Endothelial cell (in vitro differentiated cells): Measurements from ENCODE around the gene KCNJ11. TPM values are rescaled to one million over a fixed set of nuclear protein-coding genes. Genes with fewer than 3 reads are reported as not detected.
A peak's percentile ranks its signal among the peaks of the same experiment; 100 is the strongest.

ENCODE experiments used
- DNase-seq: peaks from one replicate; pipeline ENCODE4 v3.0.0; 2021; ENCODE audit warnings: low spot score
- H3K27ac Mint-ChIP-seq: one replicate; pipeline ENCODE4 v1.8.0; 2021; ENCODE audit warnings: mixed read lengths, inconsistent platforms; ENCODE audit not compliant: unreplicated experiment
- H3K27me3 Mint-ChIP-seq: one replicate; pipeline ENCODE4 v1.8.0; 2021; ENCODE audit warnings: mild to moderate bottlenecking, moderate library complexity, mixed read lengths, inconsistent platforms; ENCODE audit not compliant: unreplicated experiment
- H3K36me3 Mint-ChIP-seq: one replicate; pipeline ENCODE4 v1.8.0; 2021; ENCODE audit warnings: mild to moderate bottlenecking, low read depth, mixed read lengths, inconsistent platforms; ENCODE audit not compliant: unreplicated experiment
- H3K4me1 Mint-ChIP-seq: one replicate; pipeline ENCODE4 v1.8.0; 2021; ENCODE audit warnings: mild to moderate bottlenecking, mixed read lengths, inconsistent platforms; ENCODE audit not compliant: unreplicated experiment
- H3K4me3 Mint-ChIP-seq: one replicate; pipeline ENCODE4 v1.8.0; 2021; ENCODE audit warnings: mild to moderate bottlenecking, mixed read lengths, inconsistent platforms; ENCODE audit not compliant: unreplicated experiment
- H3K9me3 Mint-ChIP-seq: one replicate; pipeline ENCODE4 v1.8.0; 2021; ENCODE audit warnings: mixed read lengths, inconsistent platforms; ENCODE audit not compliant: unreplicated experiment
- long read RNA-seq: library from polyadenylated mRNA; unstranded; transcript quantifications from one replicate; pipeline ENCODE4 v2.0.0, GENCODE V29; 2020; ENCODE audit not compliant: unreplicated experiment
- total RNA-seq: library from RNA; stranded (reverse); fragmentation: NEBNext Ultra II Directional; extraction: Animal tissue kit (Norgen Biotek cat#: 25700); gene quantifications from one replicate; pipeline ENCODE4 v1.2.1, GENCODE V29; 2021; ENCODE audit not compliant: unreplicated experiment
- TF ChIP-seq, protein P1 (sequence below): fragments of 200-600 bp; sonication (generic); IDR thresholded peaks from one replicate; pipeline ENCODE4 v1.5.0; 2021; ENCODE audit warnings: antibody characterized with exemption; ENCODE audit not compliant: unreplicated experiment

The KCNJ11 gene
- total RNA-seq = 0.46 TPM
- long read RNA-seq = 0 reads

DNA sequence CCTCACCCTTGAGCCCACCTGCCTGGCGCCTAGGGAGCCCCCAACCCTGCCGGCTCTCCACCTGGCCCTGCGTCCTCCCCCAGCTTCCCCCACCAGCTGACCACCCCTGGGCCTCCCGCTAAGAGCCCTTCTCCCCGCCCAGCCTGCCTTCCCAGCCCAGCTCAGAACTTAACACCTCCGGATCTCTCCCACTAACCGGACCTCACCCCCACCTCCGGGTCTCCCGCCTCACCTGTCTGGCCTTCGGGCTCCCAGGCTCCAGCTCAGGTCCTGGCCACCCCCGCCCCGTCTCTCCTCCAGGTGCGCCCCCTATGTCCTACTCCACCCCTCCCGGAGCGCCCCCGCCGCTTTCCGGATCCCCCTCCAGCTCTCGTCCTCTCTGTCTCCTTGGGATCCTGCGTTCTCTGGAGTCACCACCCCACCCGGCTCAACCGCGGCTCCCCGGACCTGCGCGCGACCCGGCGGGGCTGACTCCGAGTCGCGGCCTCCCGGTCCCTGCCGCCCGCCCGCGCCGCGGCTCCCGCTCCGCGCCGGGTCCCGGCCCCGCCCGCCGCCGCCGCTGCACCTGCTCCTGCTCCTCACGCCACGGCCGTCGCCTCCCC is at the start of gene KCNJ11:
Gene KCNJ11 (minus strand): TSS at position 51 of the 602 bp plus-strand sequence. CDS start 568 bp downstream, outside the sequence.
- TF ChIP-seq, protein P1, sequence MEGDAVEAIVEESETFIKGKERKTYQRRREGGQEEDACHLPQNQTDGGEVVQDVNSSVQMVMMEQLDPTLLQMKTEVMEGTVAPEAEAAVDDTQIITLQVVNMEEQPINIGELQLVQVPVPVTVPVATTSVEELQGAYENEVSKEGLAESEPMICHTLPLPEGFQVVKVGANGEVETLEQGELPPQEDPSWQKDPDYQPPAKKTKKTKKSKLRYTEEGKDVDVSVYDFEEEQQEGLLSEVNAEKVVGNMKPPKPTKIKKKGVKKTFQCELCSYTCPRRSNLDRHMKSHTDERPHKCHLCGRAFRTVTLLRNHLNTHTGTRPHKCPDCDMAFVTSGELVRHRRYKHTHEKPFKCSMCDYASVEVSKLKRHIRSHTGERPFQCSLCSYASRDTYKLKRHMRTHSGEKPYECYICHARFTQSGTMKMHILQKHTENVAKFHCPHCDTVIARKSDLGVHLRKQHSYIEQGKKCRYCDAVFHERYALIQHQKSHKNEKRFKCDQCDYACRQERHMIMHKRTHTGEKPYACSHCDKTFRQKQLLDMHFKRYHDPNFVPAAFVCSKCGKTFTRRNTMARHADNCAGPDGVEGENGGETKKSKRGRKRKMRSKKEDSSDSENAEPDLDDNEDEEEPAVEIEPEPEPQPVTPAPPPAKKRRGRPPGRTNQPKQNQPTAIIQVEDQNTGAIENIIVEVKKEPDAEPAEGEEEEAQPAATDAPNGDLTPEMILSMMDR = no peak
- no peaks in the 10 kb centered on the region for H3K4me1 Mint-ChIP-seq
- peak within 1 kb of the TSS; percentile 56 for H3K4me3 Mint-ChIP-seq
- no peak for DNase-seq
- H3K9me3 Mint-ChIP-seq = no peaks in the 10 kb centered on the region
- H3K36me3 Mint-ChIP-seq = no peaks in the 10 kb centered on the region
- peaks cover 14% of the 10 kb centered on the region for H3K27me3 Mint-ChIP-seq
- no peak within 1 kb of the TSS for H3K27ac Mint-ChIP-seq

DNA sequence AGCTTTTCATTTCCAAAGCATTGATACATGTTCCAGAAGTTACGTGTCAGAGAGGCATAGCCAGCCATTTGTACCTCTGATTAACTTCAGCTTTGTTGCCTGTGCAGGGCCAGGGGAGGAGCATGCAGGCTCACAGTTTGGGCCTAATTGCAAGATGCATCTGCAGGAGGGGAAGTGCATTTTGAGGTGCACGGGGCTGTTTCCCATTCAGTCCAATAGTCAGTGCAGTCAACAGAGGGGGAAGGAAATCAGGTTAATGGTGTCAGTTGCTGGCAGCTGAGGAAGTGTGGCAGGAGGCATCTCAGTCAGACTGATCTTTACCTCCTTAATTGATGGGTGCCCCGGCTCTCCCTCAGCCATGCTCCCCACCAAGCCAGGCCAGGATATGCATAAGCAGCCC is 48.9 kb upstream of the KCNJ11 start:
- H3K4me3 Mint-ChIP-seq = no peak overlapping the region
- H3K27me3 Mint-ChIP-seq = peaks cover 1% of the 10 kb centered on the region
- TF ChIP-seq, protein P1 = no peak
- H3K4me1 Mint-ChIP-seq = peaks cover 15% of the 10 kb centered on the region
- H3K9me3 Mint-ChIP-seq = no peaks in the 10 kb centered on the region
- H3K27ac Mint-ChIP-seq = no peak overlapping the region
- DNase-seq = no peak
- no peaks in the 10 kb centered on the region for H3K36me3 Mint-ChIP-seq

DNA sequence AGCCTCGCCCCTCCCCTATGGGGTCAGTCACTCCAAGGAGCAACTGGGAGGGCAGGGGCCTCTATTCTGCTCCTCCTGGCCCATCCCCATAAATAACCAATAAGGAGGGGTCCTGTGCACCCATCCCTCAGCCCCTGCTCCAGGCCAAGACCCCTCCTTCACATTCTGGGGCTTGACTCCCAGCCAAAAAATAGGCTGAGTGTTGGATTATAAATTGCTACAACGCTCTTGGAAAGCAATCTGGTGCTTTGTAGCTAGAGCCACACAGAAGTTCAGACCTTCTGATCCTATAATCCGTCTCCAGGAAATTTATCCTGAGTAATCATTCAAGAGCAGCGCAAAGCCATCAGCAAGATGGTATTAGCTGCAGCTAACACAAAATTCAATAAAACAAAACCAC is 45.6 kb upstream of the KCNJ11 start:
- no peaks in the 10 kb centered on the region for H3K36me3 Mint-ChIP-seq
- no peaks in the 10 kb centered on the region for H3K9me3 Mint-ChIP-seq
- DNase-seq = no peak
- H3K4me3 Mint-ChIP-seq = no peak overlapping the region
- H3K27me3 Mint-ChIP-seq = peaks cover 1% of the 10 kb centered on the region
- H3K27ac Mint-ChIP-seq = no peak overlapping the region
- H3K4me1 Mint-ChIP-seq = peaks cover 9% of the 10 kb centered on the region
- TF ChIP-seq, protein P1 = no peak

DNA sequence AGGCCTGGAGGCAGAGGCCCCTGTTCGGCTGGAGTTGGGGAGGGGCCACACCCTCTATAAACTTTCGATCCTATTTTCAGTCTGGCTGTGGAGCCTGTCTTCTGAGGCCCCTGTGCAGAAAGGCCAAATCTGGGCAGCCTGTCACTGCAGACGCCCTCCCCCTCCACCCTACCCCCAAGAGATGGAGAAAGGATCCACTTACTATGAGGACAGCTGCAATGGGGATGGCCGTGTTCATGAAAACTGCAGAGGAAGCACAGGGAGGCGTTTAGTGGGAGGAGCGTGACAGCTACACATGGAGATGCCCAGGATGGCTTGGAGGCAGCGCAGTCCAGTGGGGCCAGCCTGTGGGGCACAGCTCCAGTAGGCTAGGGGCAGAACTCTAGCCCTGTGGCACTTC is 43.5 kb upstream of the KCNJ11 start:
- Mint-ChIP-seq H3K4me3 (no peak overlapping the region), H3K27me3 (peaks cover 5% of the 10 kb centered on the region), H3K27ac (no peak overlapping the region), H3K4me1 (peaks cover 4% of the 10 kb centered on the region), H3K9me3 (no peaks in the 10 kb centered on the region), H3K36me3 (no peaks in the 10 kb centered on the region)
- TF ChIP-seq, protein P1 = no peak
- DNase-seq = no peak

DNA sequence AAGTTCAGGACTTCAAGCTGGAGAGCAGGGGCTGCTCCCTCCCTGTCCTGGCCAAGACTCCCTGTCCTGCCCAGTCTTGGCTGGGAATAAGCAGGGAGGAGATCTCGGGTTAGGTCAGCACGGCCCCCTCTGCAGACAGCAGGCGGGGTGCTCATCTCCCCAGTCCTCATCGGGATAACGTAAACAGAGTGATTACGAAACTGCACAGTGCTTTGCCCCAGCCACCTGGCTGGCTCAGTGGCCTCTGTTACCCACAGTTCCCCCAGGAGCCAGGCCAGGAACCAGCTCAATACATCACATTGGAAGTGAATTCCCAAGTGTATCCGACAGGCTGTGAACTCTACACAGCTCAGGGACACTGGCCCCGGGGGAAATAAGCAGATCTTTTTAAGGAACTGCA is 42.7 kb upstream of the KCNJ11 start:
- no peaks in the 10 kb centered on the region for H3K36me3 Mint-ChIP-seq
- no peak for DNase-seq
- no peak overlapping the region for H3K27ac Mint-ChIP-seq
- no peak overlapping the region for H3K4me3 Mint-ChIP-seq
- peaks cover 4% of the 10 kb centered on the region for H3K4me1 Mint-ChIP-seq
- H3K27me3 Mint-ChIP-seq = peaks cover 5% of the 10 kb centered on the region
- H3K9me3 Mint-ChIP-seq = no peaks in the 10 kb centered on the region
- TF ChIP-seq, protein P1 = no peak
